Stimulated activated naive CD8-positive, alpha-beta T cell treated with anti-CD3 and anti-CD28 coated beads, Interleukin-15, Interleukin-2, amounts not matched to agents 100 U/mL and 50 U/mL, for 24 hours (primary cell): ENCODE measurements around the gene DHX38.

ENCODE experiments used
- ATAC-seq: fragments of 150-1000 bp; cut with Tn5 transposase; one replicate; pipeline ENCODE4 v1.10.0; 2021
- DNase-seq: peaks from one replicate; pipeline ENCODE4 v3.0.0; 2021

The DHX38 gene

GRCh38 chr16:72084445-72084844 lies 9.2 kb upstream of the DHX38 start:
- ATAC-seq (no peak), DNase-seq (no peak)

GRCh38 chr16:72085002-72085401 lies 8.6 kb upstream of the DHX38 start:
- ATAC-seq (no peak), DNase-seq (no peak)

- DNase-seq (no peak), ATAC-seq (no peak)
Measured at GRCh38 chr16:72091217-72091616, 2.4 kb upstream of the DHX38 start.

GRCh38 chr16:72092832-72093447 lies 707 bp upstream of the DHX38 start:
- ATAC-seq (no peak), DNase-seq (peak; percentile 21)

- ATAC-seq: peak; percentile 0
- peak; percentile 52 for DNase-seq
Measured at GRCh38 chr16:72094266-72094610, 591 bp downstream of the DHX38 start.

DNA sequence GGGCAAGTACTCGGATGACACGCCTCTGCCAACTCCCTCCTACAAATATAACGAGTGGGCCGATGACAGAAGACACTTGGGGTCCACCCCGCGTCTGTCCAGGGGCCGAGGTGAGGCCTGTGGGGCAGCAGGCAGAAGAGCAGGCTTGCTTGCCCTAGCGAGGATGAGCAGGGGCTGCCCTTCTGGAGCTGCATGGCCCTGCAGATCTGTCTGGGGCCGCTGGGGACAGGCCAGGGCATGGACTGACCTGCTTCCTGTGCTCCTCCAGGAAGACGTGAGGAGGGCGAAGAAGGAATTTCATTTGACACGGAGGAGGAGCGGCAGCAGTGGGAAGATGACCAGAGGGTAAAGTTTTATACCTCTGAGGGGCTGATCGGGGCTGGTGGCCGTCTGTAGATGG lies 5.3 kb downstream of the DHX38 start:
- ATAC-seq (no peak), DNase-seq (no peak)

DNA sequence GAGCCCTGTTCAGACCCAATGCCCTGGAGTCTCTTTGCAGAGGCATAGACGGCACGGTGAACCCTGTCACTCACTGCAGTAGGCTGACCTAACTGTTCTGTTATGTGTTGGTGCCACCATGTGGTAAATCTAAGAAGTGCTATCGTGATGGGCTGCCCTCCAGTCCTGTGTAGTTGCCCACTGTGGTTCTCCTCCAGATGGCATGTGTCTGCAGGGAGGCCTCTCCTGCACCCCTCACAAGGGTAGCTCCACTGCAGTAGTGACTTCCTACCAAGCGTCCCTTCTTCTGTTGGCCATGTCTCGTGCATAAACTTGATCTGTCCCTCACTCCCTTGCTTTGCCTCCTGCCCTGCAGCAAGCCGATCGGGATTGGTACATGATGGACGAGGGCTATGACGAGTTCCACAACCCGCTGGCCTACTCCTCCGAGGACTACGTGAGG lies 5.8 kb downstream of the DHX38 start:
- peak; percentile 41 for DNase-seq
- peak; percentile 88 for ATAC-seq

DNA sequence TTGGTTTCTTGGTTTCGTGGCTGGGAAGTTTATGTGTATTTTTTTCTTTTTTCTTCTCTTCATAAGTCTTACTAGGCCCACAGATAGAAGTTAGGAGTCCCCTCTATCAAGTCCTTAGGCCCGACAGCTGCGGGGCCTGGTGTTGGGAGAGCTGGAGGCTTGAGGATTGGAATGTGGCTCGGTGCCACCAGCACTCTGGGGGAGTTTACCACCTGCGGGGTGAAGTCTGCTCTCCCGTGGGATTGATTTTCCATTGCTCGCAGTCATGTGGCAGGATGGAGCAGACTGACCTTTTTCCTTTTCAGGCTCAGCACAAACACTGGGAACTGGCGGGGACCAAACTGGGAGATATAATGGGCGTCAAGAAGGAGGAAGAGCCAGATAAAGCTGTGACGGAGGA lies 7.5 kb downstream of the DHX38 start:
- ATAC-seq: no peak
- no peak for DNase-seq

- DNase-seq: no peak
- no peak for ATAC-seq
Measured at GRCh38 chr16:72104905-72105304, 11.3 kb downstream of the DHX38 start.

- no peak for ATAC-seq
- DNase-seq: no peak
Measured at GRCh38 chr16:72105978-72106377, 12.3 kb downstream of the DHX38 start.

DNA sequence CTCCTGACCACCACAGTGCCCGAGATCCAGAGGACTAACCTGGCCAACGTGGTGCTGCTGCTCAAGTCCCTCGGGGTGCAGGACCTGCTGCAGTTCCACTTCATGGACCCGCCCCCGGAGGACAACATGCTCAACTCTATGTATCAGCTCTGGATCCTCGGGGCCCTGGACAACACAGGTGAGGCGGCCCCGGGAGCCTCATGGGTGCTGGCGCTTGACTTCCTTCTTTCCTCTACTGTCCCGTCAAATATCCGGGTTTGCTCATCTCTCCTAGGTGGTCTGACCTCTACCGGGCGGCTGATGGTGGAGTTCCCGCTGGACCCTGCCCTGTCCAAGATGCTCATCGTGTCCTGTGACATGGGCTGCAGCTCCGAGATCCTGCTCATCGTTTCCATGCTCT lies 13.7 kb downstream of the DHX38 start:
- no peak for DNase-seq

DNA sequence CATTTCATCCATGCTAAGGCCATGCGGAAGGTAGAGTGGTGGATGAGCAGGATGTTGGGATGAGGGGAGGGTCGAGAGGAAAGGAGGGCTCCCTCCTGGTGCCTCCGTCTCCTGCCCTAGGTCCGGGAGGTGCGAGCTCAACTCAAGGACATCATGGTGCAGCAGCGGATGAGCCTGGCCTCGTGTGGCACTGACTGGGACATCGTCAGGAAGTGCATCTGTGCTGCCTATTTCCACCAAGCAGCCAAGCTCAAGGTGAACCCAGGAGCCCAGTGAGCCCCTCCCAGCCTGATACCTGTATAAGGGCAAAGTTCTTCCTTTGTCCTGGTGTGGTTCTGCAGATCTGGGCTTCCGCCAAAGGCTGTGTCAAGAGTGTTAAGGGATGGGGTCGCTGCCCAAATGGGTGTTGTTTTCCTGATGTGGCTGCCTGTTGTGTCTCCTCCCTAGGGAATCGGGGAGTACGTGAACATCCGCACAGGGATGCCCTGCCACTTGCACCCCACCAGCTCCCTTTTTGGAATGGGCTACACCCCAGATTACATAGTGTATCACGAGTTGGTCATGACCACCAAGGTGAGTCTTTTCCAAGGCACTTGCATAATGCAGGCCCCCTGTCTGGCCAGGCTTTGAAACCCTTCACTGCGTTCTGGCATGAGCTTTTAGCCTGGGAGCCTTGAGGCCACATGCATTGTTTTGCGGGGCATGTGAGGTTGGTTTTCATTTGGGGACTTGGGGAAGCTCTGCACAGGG lies 14.9 kb downstream of the DHX38 start:
- no peak for DNase-seq
- ATAC-seq: no peak

More for the DNA sequence above, 13.7 kb downstream of the DHX38 start:
- no peak for ATAC-seq

- ATAC-seq: no peak
- no peak for DNase-seq
Measured at GRCh38 chr16:72109300-72109699, 15.7 kb downstream of the DHX38 start.

DNA sequence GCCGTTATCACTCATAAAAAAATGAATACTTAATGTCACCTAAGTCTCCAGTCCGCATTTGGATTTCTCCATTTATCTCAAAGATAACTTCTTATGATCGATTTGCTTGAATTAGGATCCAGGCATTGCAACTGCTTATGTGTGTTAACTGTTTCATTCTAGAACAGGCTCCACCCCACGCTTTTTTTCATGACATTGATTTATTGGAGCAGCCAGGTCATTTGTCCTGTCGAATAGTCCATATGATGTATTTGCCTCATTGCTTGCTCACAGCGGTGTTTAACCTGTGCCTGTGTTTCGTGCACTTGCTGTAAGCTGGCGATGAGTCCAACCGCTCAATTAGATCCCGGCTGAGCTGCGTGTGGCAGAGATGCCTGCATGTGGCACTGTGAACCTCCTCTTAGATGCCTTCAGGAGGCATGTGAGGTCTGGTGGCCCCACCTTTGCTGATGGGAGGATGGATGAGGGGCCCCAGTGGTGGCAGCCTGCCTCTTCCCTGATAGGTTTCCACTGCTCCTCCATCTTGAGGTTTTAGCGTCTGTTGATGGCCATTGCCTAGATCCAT lies 16.4 kb downstream of the DHX38 start:
- ATAC-seq: no peak
- no peak for DNase-seq

DNA sequence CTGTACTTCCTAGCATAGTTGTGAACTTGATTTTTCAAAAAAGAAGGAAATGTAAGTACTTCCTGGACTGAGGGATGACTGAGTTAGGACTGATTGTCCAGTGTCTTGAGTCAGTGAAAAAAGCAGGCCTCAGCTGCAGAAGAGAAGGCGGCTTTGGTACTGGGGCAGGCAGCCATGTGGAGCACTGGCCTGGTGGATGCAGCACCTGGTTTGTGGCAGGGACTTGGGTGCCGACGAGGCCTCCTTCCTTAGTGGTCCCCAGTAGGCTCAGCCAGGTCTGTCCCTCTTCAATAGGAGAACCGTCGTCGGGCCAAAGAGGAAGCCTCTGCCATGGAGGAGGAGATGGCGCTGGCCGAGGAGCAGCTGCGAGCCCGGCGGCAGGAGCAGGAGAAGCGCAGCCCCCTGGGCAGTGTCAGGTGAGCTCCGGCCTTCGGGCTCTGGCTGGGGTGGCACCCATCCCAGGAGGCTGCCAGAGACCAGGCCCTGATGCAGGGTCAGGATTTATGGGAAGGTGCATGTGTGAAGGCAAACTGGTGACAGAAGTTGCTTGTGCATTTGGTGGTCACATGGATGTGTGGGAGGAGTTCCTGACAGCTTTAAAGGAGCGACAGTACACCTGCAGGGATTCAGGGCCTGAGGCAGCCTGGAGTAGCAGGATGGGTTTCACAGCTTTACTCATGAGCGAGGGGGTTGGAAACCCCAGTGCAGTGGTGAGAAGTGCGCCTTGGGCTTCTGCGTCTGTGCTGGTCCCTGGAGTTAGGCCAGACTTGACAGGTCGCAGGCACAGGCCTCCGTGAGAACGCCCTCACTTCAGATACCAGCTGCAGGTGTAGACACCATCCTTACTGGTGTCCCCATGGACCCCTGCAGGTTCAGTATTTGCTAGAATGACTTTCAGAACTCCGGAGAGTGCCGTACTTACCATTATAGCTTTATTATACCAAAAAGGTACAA lies 17.3 kb downstream of the DHX38 start:
- DNase-seq (no peak), ATAC-seq (no peak)

GRCh38 chr16:72111657-72112451 lies 18.2 kb downstream of the DHX38 start:
- no peak for DNase-seq
- no peak for ATAC-seq

DNA sequence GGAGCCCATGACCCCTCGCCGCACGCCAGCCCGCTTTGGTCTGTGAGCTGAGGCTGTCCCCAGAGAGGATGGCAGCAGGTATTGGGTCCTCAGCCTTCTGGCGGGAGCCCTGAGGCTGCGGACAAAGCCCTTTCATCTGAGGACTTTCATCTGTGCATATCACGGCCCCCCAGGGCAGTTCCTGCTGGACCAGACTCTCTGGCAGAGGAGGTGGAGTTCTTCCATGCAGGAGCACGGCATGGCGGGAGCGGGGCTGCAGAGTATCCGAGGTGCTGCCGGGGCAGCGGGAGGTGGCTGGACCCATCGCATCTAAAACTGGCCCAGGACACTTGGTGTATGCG lies 18.8 kb downstream of the DHX38 start:
- ATAC-seq: no peak
- no peak for DNase-seq

DNA sequence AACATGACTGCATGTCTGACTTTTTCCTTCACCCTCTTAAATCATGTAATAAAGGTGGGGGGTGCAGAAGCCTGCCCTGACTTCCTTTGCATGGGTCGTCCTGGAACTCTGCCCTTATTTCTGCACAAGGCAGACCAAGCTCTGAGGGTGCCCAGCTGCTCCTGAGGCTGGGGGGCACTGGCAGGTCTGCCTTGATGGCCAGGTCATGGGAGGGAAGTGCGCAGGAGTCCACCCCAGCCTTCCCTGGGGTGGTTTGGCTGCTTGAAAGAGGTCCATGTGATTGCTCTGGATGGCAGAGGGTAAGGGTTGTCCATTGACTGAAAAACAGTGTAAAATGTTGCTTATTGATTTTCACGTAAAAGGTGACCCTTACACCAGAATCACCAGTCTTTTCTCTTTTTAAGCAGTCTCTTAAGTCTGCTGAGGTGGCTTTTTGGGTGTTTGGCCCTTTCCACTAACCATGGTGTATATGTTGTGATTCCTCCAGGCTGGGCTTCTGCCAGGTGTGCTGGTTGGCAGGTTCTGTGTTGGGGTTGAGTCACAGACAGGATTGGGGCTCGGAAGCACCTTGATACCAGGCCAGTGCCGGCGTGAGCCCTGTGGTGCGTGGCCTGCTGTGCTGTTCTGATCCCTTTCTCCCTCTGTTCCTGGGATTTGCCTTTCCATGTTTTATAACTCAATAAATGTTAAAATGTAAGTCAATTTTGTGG lies 19.4 kb downstream of the DHX38 start:
- no peak for DNase-seq
- ATAC-seq: no peak

DNA sequence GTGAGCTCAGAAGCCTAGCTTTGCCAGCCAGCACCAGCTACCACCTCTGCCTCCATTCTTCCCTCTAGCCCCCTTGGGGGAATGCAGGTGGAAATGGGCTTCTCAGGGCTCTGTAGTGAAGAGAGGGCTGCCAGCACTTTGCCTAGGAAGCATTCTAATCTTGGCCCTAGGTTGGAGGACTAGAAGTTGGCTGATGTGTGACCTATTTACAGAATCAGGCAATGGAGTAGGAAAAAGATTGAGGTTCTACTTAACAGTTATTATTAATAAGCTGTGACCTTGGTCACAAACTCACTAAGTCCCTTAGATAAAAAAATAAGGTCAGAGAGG lies 19.9 kb downstream of the DHX38 start:
- ATAC-seq (no peak), DNase-seq (no peak)

DNA sequence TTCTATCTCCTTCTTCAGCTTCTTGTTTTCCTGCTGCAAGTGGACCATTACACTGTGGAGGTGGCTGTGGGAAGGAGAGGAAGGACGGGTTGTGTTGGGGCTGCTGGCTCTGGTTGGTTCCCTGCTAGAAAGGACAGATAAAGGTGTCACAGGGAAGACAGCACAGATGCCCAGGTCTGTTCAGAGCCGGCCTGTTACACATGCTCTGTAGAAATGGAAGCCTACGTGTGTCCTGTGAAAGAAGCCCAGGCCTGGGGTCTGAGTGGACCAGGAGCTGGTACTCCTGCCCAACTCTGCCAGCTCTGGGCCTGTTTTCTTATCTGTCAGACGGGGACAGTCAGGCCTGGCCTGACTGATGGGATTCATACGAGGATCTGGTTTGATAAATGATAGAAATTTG lies 26.4 kb downstream of the DHX38 start:
- DNase-seq (no peak), ATAC-seq (no peak)

GRCh38 chr16:72122308-72122707 lies 28.7 kb downstream of the DHX38 start:
- ATAC-seq: no peak
- no peak for DNase-seq
